SW 1271 (cell line): ENCODE results near the gene DEXI.
"Not testable (repeated sequence)": the region's sequence is repeated elsewhere in the genome, so short reads cannot be mapped to it uniquely, and the experiment has no call there.

Experiments used
- DNase-seq, 2 experiments: peaks; one replicate each; lab custom pipeline; 2025; lab: John Stamatoyannopoulos, UW

DEXI gene

GRCh38 chr16:10969615-10970014, 27.3 kb upstream of the DEXI start:
- no peak for DNase-seq

- no peak for DNase-seq
Measured at GRCh38 chr16:10968498-10968897, 26.2 kb upstream of the DEXI start.

- DNase-seq = no peak
Measured at GRCh38 chr16:10967986-10968385, 25.7 kb upstream of the DEXI start.

- not testable (repeated sequence) for DNase-seq
Measured at GRCh38 chr16:10966559-10966958, 24.3 kb upstream of the DEXI start.

GRCh38 chr16:10966129-10966528, 23.9 kb upstream of the DEXI start:
- DNase-seq = no peak

- DNase-seq = no peak
Measured at GRCh38 chr16:10965440-10966061, 23.3 kb upstream of the DEXI start.

- no peak for DNase-seq
Measured at GRCh38 chr16:10964891-10965326, 22.6 kb upstream of the DEXI start.

- DNase-seq = peak in 1 of 2 experiments; percentile 50
Measured at GRCh38 chr16:10964039-10964890, 22.0 kb upstream of the DEXI start.

- DNase-seq = no peak
Measured at GRCh38 chr16:10961231-10961630, 19.0 kb upstream of the DEXI start.

GRCh38 chr16:10959161-10959560, 16.9 kb upstream of the DEXI start:
- no peak for DNase-seq

- DNase-seq = no peak
Measured at GRCh38 chr16:10957771-10958482, 15.7 kb upstream of the DEXI start.

GRCh38 chr16:10954903-10955302, 12.6 kb upstream of the DEXI start:
- DNase-seq = no peak

- DNase-seq = no peak
Measured at GRCh38 chr16:10951026-10951425, 8.8 kb upstream of the DEXI start.

- no peak for DNase-seq
Measured at GRCh38 chr16:10950393-10950792, 8.1 kb upstream of the DEXI start.

- DNase-seq = no peak
Measured at GRCh38 chr16:10949424-10949970, 7.2 kb upstream of the DEXI start.

GRCh38 chr16:10947211-10947787, 5.0 kb upstream of the DEXI start:
- DNase-seq = no peak

GRCh38 chr16:10946308-10946707, 4.0 kb upstream of the DEXI start:
- DNase-seq = no peak

GRCh38 chr16:10945065-10945787, 3.0 kb upstream of the DEXI start:
- no peak for DNase-seq

- DNase-seq = peak; percentile 70 to 79
Measured at GRCh38 chr16:10944249-10945064, 2.2 kb upstream of the DEXI start, which contains the start of gene CLEC16A. TSS of gene CLEC16A (plus strand) at chr16:10944564. CDS start at chr16:10944718, 154 bp downstream.

GRCh38 chr16:10943064-10943353, 741 bp upstream of the DEXI start:
- DNase-seq = no peak

- not testable (repeated sequence) for DNase-seq
Measured at GRCh38 chr16:10941935-10942351, 325 bp downstream of the DEXI start.
